Epidermal melanocyte (primary cell): Measurements from ENCODE around the gene TAF11L6.
"Not testable (repeated sequence)": the region's sequence is repeated elsewhere in the genome, so short reads cannot be mapped to it uniquely, and the experiment has no call there.

Experiments used
- DNase-seq: peaks from one replicate; pipeline ENCODE4 v3.0.0; 2011; ENCODE audit warnings: low spot score; ENCODE audit not compliant: insufficient read length

Gene TAF11L6

DNA sequence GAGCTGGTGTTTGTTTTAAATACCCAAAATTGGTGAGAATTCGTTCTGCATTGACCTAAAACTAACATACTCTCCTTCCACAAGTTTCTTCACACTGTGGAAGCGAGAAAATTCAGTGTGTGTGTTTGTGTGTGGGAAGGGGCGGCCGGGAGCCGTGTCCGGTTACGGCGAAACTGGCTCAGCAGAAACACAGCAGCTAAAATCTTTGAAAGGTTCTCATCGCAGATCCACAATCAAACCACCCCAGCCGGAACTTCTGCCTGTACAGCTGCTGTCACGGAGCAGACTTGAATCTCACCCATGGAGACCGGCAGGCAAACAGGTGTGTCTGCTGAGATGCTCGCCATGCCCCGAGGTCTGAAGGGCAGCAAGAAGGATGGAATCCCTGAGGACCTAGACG lies at the start of gene TAF11L6:
Gene TAF11L6 (plus strand): TSS at position 301 of the 400 bp plus-strand sequence.
- DNase-seq, result not testable (repeated sequence)

DNA sequence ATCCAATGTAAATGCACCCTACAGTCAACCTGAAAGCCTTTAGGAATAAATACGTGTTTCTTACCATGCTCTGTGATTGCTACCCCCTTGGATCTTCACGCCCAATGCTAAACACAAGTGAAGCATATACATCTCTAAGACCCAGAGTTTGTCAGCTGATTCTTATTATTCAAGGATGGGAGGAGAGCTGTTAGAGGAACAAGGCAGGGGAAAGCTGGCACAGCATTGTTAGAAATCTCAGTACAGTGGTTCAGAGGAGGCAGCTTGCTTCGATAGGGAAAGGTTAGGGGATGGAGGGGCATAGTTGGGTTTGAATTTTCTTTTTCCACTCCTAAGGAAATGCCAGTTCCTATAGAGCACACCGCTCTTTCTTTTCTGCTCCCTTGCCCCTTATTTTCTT lies 47.1 kb upstream of the TAF11L6 start:
- no peak for DNase-seq

- no peak for DNase-seq
Measured at GRCh38 chr5:17482790-17483189, 45.7 kb upstream of the TAF11L6 start.

DNA sequence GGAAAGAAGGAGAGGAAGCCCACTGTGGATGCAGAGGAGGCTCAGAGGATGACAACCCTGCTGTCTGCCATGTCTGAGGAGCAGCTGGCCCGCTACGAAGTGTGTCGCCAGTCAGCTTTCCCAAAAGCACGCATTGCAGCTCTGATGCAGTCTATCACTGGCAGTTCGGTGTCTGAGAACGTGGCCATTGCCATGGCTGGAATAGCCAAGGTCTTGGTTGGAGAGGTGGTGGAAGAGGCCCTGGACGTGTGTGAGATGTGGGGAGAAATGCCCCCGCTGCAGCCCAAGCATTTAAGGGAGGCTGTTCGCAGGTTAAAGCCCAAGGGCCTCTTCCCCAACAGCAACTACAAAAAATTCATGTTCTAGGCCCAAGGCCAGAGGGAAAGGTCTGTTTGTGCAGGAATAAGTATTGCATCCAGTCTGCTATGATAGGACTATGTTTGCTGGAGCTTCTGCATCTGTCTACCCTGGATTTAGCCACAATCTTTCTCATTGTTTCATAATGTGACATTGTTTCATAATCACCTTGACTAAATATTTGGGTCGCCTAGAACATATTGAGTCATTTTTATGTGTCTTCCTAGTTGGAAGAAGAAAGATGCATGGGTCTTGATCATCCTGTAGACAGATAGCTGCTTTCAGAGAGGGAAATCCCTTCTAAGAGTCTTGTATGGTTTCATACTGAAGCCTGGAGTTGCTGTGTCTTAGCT lies 41.9 kb upstream of the TAF11L6 start:
- not testable (repeated sequence) for DNase-seq

DNA sequence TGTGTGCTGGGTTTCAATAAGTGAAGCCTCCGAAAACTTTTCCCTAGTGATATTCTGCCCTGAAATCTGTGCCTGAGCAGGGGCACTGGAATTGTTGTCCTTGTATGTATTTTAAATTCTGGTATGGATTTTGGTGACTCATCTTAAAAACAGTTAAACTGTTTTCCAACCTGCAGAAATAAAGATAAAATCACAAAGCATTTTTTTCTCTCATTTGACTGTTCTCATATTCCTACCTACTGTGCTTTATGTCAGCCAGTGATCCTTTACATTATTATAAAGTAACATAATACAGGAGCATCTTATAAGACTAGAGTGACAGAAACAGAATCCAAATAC lies 41.3 kb upstream of the TAF11L6 start:
- no peak for DNase-seq

DNA sequence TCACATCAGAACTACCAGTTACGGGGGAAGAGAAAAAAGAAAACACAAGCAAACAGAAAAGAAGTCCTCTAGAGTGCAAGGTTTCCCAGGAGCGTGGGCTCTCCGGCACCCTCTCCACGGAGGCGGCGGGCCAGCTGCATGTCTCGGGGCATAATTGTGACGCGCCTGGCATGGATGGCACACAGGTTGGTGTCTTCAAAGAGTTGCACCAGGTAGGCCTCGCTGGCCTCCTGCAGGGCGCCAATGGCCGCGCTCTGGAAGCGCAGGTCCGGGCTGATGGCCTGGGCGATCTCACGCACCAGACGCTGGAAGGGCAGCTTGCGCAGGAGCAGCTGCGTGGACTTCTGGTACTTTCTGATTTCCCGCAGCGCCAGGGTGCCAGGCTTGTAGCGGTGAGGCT lies 37.2 kb upstream of the TAF11L6 start:
- not testable (repeated sequence) for DNase-seq

DNA sequence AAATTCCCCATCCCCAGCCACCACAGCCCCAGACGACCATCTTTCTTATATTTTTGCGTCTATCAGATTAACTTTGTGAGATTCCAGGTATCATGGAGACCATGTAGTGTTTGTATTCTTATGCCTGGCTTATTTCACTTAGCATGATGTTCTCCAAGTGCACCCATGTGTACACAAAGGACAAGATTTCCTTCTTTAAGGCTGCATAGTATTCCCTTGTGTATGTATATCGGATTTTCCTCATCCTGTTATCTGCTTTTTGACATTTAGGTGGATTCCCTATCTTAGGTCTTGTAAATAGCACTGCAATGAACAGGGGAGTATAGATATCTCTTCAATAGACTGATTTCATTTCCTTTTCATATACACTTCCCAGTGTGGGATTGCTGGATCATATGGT lies 35.7 kb upstream of the TAF11L6 start:
- no peak for DNase-seq

GRCh38 chr5:17497446-17497845 lies 31.0 kb upstream of the TAF11L6 start:
- no peak for DNase-seq

GRCh38 chr5:17497931-17498330 lies 30.5 kb upstream of the TAF11L6 start, which contains the start of gene TAF11L2:
Gene TAF11L2, plus strand, starts transcription at chr5:17498231.
- DNase-seq, result not testable (repeated sequence)

GRCh38 chr5:17511775-17512325 lies 16.6 kb upstream of the TAF11L6 start:
- no peak for DNase-seq

DNA sequence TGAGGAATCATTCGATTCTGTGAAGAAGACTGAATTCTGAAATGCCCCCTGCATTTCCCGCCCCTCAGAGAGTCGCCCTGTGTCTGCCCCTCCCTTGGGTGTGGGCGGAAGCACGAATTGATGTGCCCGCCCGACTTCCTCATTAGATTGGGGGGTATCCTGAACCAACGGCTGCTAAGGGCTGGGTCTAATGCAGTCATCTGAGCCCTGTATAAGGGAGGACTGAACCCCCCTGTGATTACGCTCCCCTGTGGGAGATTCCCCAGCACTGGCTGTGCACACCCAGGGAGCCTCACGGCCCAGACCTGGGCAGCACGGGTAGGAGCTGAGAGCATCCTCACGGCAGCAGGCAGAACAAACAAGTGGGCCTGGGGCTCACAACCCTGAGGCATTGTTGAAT lies 10.9 kb upstream of the TAF11L6 start:
- DNase-seq, result not testable (repeated sequence)

DNA sequence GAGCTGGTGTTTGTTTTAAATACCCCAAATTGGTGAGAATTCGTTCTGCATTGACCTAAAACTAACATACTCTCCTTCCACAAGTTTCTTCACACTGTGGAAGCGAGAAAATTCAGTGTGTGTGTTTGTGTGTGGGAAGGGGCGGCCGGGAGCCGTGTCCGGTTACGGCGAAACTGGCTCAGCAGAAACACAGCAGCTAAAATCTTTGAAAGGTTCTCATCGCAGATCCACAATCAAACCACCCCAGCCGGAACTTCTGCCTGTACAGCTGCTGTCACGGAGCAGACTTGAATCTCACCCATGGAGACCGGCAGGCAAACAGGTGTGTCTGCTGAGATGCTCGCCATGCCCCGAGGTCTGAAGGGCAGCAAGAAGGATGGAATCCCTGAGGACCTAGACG lies 10.4 kb upstream of the TAF11L6 start, which contains the start of gene TAF11L3:
Gene TAF11L3 (plus strand): TSS at position 301 of the 400 bp plus-strand sequence.
- not testable (repeated sequence) for DNase-seq

DNA sequence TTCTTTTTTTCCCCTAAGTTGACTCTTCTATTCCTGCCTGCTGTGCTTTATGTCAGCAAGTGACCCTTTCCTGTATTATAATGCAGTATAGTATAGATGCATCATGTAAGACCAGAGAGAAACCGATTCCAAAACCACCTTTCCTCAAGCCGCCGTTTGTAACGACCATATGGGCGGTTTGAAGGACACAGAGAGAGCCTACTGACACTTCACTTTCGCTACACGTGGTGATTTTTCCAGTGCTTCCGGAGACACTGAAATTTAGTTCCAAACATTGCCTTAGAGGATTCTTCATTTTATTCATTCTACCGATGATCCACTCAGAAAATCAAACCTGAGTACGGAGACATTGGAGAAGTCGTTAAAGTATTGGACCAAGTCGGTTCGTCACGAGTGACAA lies 9.0 kb upstream of the TAF11L6 start:
- not testable (repeated sequence) for DNase-seq

- not testable (repeated sequence) for DNase-seq
Measured at GRCh38 chr5:17521501-17521900, 7.0 kb upstream of the TAF11L6 start, which contains the start of gene TAF11L4. Gene TAF11L4, plus strand, starts transcription at chr5:17521801.

DNA sequence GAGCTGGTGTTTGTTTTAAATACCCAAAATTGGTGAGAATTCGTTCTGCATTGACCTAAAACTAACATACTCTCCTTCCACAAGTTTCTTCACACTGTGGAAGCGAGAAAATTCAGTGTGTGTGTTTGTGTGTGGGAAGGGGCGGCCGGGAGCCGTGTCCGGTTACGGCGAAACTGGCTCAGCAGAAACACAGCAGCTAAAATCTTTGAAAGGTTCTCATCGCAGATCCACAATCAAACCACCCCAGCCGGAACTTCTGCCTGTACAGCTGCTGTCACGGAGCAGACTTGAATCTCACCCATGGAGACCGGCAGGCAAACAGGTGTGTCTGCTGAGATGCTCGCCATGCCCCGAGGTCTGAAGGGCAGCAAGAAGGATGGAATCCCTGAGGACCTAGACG lies 3.5 kb upstream of the TAF11L6 start, which contains the start of gene TAF11L5:
Gene TAF11L5 (plus strand): TSS at position 301 of the 400 bp plus-strand sequence.
- not testable (repeated sequence) for DNase-seq

DNA sequence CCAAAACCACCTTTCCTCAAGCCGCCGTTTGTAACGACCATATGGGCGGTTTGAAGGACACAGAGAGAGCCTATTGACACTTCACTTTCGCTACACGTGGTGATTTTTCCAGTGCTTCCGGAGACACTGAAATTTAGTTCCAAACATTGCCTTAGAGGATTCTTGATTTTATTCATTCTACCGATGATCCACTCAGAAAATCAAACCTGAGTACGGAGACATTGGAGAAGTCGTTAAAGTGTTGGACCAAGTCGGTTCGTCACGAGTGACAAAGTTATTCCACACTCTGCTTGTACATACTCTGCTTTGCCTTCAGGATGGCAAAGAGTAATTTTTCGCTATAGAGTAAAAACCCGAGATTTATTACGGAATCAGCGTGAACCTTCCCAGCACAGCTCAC lies 2.0 kb upstream of the TAF11L6 start:
- DNase-seq, result not testable (repeated sequence)
